LNCAP (cell line): ENCODE results near the gene PNPLA2.

Source experiments
- TF ChIP-seq, protein P1 (sequence below): fragments of 450-650 bp; IDR thresholded peaks from 2 replicates; pipeline ENCODE4 v1.5.1; 2017; ENCODE audit warnings: mild to moderate bottlenecking

Gene PNPLA2

DNA sequence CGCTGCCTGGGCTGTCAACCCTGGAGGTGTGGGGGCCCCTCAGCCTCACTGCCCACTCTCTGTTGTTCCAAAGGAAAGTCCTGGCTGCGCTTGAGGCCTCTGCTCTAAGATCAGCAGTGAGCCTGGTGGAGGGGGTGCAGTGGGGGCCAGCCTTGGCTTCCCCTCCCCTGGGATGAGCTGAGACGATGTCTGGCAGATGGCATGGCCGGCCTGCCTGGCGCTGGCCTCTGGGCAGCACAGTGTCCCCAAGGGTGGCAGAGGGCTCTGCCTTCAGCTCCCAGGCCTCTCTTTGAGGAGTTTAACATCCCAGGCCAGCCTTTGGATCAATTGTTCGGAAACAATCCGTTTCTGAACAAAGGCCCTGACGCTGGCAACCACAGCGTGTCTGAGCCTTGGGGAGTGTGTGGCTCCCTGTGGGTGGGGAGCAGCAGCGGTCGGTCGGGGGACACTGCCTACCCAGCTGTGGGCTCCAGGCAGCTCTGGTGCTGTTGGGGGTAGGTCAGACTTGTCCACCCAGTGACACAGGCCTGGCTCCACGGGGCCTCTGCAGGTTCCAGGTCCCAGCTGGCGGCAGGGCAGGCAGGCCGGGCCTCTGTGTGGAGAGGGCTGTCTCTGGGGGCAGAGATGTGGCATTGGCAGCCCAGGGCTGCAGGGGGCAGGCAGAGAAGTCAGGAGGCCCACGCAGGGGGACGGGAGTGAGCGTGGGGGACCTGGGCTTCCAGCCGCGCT, 36.1 kb downstream of the PNPLA2 start:
- TF ChIP-seq, protein P1, sequence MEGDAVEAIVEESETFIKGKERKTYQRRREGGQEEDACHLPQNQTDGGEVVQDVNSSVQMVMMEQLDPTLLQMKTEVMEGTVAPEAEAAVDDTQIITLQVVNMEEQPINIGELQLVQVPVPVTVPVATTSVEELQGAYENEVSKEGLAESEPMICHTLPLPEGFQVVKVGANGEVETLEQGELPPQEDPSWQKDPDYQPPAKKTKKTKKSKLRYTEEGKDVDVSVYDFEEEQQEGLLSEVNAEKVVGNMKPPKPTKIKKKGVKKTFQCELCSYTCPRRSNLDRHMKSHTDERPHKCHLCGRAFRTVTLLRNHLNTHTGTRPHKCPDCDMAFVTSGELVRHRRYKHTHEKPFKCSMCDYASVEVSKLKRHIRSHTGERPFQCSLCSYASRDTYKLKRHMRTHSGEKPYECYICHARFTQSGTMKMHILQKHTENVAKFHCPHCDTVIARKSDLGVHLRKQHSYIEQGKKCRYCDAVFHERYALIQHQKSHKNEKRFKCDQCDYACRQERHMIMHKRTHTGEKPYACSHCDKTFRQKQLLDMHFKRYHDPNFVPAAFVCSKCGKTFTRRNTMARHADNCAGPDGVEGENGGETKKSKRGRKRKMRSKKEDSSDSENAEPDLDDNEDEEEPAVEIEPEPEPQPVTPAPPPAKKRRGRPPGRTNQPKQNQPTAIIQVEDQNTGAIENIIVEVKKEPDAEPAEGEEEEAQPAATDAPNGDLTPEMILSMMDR, result no peak

DNA sequence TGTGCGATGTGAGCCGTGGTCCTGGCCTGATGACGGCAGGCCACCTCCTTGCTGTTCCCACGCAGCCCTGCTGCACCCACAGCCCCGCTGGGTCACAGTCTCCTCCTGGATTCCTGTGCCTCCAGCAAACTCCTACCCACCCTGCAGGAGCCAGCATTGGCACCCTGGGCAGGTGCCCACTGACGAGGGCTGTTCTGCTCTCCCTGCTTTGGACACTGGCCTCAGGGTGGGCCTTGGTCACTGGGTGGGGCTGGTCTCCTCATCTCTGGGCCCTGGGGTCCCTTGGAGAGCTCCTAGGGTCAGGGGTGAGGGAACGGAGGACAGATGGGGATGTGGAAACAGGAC, 36.6 kb downstream of the PNPLA2 start:
- TF ChIP-seq, protein P1, result no peak

DNA sequence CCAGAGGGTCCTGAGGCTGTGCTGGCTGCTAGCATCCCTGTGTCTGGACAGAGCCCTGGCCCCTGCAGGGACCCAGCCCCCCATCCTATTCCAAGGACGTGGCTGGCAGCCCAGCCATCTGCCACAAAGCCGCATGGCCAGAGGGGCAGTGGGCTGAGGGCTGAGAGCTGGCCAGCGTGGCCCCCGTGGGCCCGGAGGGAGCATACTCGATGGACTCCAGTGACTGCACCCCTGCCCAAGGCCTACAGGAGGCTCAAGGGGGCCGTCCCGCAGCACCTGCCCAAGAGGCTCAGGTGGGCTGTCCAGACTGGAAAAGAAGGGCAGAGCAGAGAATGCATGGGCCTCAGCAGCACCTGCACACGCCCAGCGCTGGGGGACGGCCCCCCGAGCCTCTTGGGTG, 37.1 kb downstream of the PNPLA2 start:
- TF ChIP-seq, protein P1, result no peak

DNA sequence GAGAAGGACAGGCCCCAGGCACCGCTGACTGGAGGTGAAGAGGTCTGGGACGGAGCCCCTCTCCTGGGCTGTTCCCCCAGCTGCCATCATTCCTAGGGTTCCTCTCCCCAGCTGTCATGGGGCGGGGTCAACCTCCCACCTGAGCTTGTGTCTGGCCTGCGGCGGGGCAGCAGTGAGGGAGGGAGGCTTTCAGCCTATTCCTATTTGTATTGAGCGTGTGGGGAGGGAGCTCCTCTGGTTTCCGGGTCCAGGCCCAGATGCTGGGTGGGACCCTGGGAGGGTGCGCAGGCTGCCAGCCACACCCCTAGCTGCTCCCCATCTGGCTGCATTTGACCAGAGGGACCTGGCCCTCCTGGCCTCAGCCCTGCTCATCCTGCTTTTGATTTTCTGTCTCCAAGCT, 37.7 kb downstream of the PNPLA2 start:
- TF ChIP-seq, protein P1, result no peak

DNA sequence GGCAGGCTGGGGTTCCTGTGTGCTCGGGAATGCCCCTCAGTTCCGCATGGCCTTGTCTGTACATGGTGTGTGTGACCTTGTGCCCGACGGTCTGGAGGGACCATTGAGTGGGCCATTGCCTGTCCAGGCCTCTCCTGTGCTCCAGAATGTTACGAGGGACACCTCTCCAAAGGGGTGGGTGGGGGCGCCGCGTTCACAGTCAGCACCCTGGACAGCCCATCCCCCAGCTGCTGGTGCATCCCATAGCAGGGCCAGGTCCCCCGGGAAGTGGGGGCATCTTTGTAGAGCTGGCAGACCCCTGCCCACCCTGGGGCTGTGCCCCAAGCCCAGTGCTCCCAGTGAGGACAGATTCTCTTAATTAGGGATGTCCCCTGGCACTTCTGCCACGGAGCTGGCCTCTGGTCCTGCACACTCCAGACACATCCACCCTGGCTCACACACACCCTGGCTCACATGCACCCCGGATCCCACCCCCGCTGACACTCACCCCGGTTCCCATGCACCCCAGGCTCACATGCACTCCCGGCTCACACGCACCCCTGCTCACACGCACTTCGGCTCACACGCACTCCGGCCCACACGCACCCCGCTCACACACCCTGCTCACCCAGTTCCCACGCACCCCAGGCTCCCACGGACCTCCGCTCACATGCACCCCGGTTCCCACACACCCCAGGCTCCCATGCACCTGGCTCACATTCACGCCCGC, 39.5 kb downstream of the PNPLA2 start:
- TF ChIP-seq, protein P1, result no peak

DNA sequence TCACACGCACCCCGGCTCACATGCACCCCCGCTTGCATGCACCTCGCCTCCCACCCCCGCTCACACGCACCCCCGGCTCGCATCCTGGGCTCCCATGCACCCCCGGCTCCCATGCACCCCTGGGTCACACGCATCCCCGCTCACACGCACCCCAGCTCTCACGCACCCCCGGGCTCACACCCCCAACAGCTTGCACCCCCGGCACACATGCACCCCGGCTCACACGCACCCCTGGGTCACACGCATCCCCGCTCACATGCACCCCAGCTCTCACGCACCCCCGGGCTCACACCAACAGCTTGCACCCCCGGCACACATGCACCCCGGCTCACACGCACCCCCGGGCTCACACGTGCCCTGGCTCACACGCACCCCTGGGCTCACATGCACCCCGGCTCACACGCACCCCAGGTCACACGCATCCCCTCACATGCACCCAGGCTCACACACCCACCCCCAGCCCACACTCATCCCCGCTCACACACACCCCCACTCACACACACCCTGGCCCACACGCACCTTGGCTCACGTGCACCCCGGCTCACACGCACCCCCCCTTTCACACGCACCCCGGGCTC, 40.1 kb downstream of the PNPLA2 start:
- TF ChIP-seq, protein P1, result no peak

DNA sequence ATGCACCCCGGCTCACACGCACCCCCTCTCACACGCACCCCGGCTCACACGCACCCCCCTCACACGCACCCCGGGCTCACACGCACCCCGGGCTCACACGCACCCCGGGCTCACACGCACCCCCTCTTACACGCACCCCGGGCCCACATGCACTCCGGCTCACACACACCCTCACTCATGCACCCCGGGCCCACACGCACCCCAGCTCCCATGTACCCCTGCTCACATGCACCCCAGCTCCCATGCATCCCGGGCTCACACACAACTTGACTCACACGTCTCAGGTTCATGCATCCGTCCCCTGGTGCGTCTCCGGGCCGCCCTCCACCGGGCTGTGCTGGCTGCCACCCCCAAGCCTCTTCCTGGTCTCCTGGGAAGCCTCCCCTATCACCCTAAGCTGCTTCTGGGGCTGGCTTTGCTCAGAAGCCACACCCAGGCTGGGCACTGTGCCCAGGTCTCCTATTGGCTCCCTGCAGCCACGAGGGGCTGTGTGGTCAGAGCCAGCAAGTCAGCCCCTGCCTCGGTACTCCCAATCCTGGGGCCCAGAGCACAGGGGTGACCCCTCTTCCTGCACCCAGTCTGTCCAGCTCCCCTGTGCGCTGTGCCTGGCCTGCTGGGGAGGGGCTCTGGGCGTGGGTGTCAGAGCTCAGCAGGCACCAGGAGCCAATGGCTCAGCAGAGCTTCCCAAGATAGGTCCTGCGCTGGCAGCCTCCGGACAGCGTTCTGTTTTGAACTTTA, 40.8 kb downstream of the PNPLA2 start:
- TF ChIP-seq, protein P1, result no peak
